Measurements from ENCODE around the gene PARD3B. TPM values are rescaled to one million over a fixed set of nuclear protein-coding genes. Genes with fewer than 3 reads are reported as not detected.

Gene PARD3B
- total and polyA plus RNA-seq, 7 donors = 0.42 to 6.0 (median 4.8) TPM

- Histone ChIP-seq H3K4me3 (no peak overlapping the region), H3K4me1 (no peaks in the 10 kb centered on the region), H3K27me3 (ENCODE audit: insufficient read depth in 3 of 3, low read length in 2 of 3) (no peaks in the 10 kb centered on the region), H3K27ac (no peak overlapping the region), H3K36me3 (ENCODE audit: insufficient read depth in 1 of 2, low read depth in 1 of 2) (no peaks in the 10 kb centered on the region), H3K9me3 (no peaks in the 10 kb centered on the region)
- no peak for TF ChIP-seq CTCF (IDR thresholded peaks at IDR 0.05)
- no peak for ATAC-seq
- intact Hi-C loops (cut with DNase I) = no loop called here
- DNase-seq = no peak
These were observed 506.1 kb downstream of the PARD3B start for GRCh38 chr2:205051417-205051816.

GRCh38 chr2:205052781-205053180 lies 507.5 kb downstream of the PARD3B start:
- ATAC-seq (no peak), DNase-seq (no peak)
- TF ChIP-seq CTCF (IDR thresholded peaks at IDR 0.05) = no peak
- no peaks in the 10 kb centered on the region for H3K4me1 ChIP-seq
- H3K36me3 ChIP-seq (ENCODE audit: insufficient read depth in 1 of 2, low read depth in 1 of 2) = no peaks in the 10 kb centered on the region
- H3K9me3 ChIP-seq = no peaks in the 10 kb centered on the region
- no peaks in the 10 kb centered on the region for H3K27me3 ChIP-seq (ENCODE audit: insufficient read depth in 3 of 3, low read length in 2 of 3)
- 89 to 92% (median 90%) methylated on average over 2 of the region's 2 CpGs for WGBS, 3 donors
- intact Hi-C loops (cut with DNase I) = no loop called here
- no peak overlapping the region for H3K4me3 ChIP-seq
- H3K27ac ChIP-seq = no peak overlapping the region

- WGBS, 3 donors = 48 to 63% (median 49%) methylated on average over 4 of the region's 4 CpGs
- Histone ChIP-seq H3K27me3 (ENCODE audit: insufficient read depth in 3 of 3, low read length in 2 of 3) (no peaks in the 10 kb centered on the region), H3K9me3 (no peaks in the 10 kb centered on the region), H3K36me3 (ENCODE audit: insufficient read depth in 1 of 2, low read depth in 1 of 2) (no peaks in the 10 kb centered on the region), H3K4me1 (no peaks in the 10 kb centered on the region), H3K27ac (no peak overlapping the region), H3K4me3 (no peak overlapping the region)
- TF ChIP-seq CTCF (IDR thresholded peaks at IDR 0.05) = no peak
- ATAC-seq (no peak), DNase-seq (no peak)
- intact Hi-C loops (cut with DNase I) = no loop called here
These were observed 508.6 kb downstream of the PARD3B start for GRCh38 chr2:205053827-205054410.

- Histone ChIP-seq H3K9me3 (no peaks in the 10 kb centered on the region), H3K4me3 (no peak overlapping the region), H3K27me3 (ENCODE audit: insufficient read depth in 3 of 3, low read length in 2 of 3) (no peaks in the 10 kb centered on the region), H3K4me1 (no peaks in the 10 kb centered on the region), H3K27ac (no peak overlapping the region), H3K36me3 (ENCODE audit: insufficient read depth in 1 of 2, low read depth in 1 of 2) (no peaks in the 10 kb centered on the region)
- intact Hi-C loops (cut with DNase I) = no loop called here
- DNase-seq (no peak), ATAC-seq (no peak)
- WGBS, 3 donors = 80 to 89% (median 83%) methylated on average over 4 of the region's 4 CpGs
- no peak for TF ChIP-seq CTCF (IDR thresholded peaks at IDR 0.05)
These were observed 509.5 kb downstream of the PARD3B start for GRCh38 chr2:205054789-205055188.

GRCh38 chr2:205055251-205055650 lies 510.0 kb downstream of the PARD3B start:
- intact Hi-C loops (cut with DNase I) = no loop called here
- ATAC-seq (no peak), DNase-seq (no peak)

More at GRCh38 chr2:205055251-205055650, 510.0 kb downstream of the PARD3B start:
- Histone ChIP-seq H3K4me1 (no peaks in the 10 kb centered on the region), H3K36me3 (ENCODE audit: insufficient read depth in 1 of 2, low read depth in 1 of 2) (no peaks in the 10 kb centered on the region), H3K27ac (no peak overlapping the region), H3K9me3 (no peaks in the 10 kb centered on the region), H3K4me3 (no peak overlapping the region), H3K27me3 (ENCODE audit: insufficient read depth in 3 of 3, low read length in 2 of 3) (no peaks in the 10 kb centered on the region)
- 61 to 67% (median 62%) methylated on average over 2 of the region's 2 CpGs for WGBS, 3 donors
- no peak for TF ChIP-seq CTCF (IDR thresholded peaks at IDR 0.05)
